Measurements from ENCODE around the gene RNF31.
A peak's percentile ranks its signal among the peaks of the same experiment; 100 is the strongest.

The RNF31 gene

GRCh38 chr14:24146978-24147760, at the start of gene RNF31:
Gene RNF31 (plus strand): TSS chr14:24147498. CDS start chr14:24147699, 201 bp downstream.
- DNase-seq (ENCODE audit: low read depth), result peak; percentile 98
- peak within 1 kb of the TSS; percentile 97 for H3K4me3 ChIP-seq (ENCODE audit: low read length)
- no peak for TF ChIP-seq CTCF (conservative IDR thresholded peaks at IDR 0.05; ENCODE audit: low read length)

DNA sequence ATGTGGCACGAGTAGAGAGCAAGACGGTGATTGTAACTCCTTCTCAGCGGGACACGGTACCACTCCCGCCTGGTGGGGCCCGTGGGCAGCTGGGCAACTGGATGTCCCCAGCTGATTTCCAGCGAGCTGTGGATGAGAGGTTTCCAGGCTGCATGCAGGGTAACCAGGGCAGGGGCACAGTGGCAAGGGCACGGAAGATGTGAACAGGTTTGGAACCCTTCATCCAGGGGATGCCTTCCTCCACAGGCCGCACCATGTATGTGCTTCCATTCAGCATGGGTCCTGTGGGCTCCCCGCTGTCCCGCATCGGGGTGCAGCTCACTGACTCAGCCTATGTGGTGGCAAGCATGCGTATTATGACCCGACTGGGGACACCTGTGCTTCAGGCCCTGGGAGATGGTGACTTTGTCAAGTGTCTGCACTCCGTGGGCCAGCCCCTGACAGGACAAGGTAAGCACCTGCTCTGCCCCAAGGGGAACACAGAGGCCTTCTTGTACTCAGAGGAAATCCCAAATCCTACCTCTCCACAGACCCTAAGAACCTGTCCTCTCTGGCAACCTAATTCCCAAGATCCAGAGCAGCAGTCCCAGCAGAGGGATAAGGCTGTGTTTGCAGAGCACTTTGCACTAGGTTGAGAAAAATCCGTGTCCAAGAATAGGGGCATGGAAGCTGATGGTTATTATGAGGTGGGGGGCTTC, 48.9 kb upstream of the RNF31 start:
- H3K4me3 ChIP-seq (ENCODE audit: low read length), result no peak overlapping the region
- no peak for DNase-seq (ENCODE audit: low read depth)
- TF ChIP-seq CTCF (conservative IDR thresholded peaks at IDR 0.05; ENCODE audit: low read length), result no peak

GRCh38 chr14:24098927-24099813, 48.1 kb upstream of the RNF31 start:
- no peak for TF ChIP-seq CTCF (conservative IDR thresholded peaks at IDR 0.05; ENCODE audit: low read length)
- no peak for DNase-seq (ENCODE audit: low read depth)
- H3K4me3 ChIP-seq (ENCODE audit: low read length), result no peak overlapping the region

- TF ChIP-seq CTCF (conservative IDR thresholded peaks at IDR 0.05; ENCODE audit: low read length), result no peak
- H3K4me3 ChIP-seq (ENCODE audit: low read length), result no peak overlapping the region
- DNase-seq (ENCODE audit: low read depth), result no peak
These were observed 46.9 kb upstream of the RNF31 start for GRCh38 chr14:24100197-24100981.

GRCh38 chr14:24100982-24101494, 46.3 kb upstream of the RNF31 start:
- no peak for TF ChIP-seq CTCF (conservative IDR thresholded peaks at IDR 0.05; ENCODE audit: low read length)
- no peak overlapping the region for H3K4me3 ChIP-seq (ENCODE audit: low read length)
- no peak for DNase-seq (ENCODE audit: low read depth)

DNA sequence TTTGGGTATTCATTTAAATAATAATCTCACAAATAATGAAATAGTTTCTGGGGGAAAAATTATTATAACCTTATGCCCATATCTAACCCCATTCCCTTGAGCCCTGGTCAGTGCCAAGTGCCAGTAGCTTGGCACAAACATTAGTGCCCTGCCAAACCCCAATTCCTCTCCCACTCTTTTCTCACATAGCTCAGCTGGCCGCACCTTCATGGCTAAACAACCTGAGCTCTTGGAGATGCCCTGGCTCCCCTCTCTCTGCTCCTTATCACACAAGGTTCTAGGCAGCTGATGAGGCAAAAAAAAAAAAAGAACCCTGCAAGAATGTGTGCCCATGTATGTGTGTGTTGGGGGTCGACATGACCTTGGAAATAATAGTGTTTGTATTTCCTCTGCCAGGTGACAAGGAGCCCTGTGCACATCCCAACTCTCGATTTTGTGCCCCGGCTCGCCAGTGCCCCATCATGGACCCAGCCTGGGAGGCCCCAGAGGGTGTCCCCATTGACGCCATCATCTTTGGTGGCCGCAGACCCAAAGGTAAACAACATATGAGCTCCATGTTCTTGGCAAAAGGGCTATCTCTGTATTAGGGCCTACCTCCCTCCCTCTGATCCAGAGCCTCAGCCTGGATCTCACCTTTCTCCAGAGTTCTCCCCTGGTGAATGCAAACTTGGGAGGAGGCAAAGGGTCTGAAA, 44.8 kb upstream of the RNF31 start:
- no peak overlapping the region for H3K4me3 ChIP-seq (ENCODE audit: low read length)
- DNase-seq (ENCODE audit: low read depth), result no peak
- no peak for TF ChIP-seq CTCF (conservative IDR thresholded peaks at IDR 0.05; ENCODE audit: low read length)
